ENCODE results near the gene AHRR.
"Not testable (repeated sequence)": the region's sequence is repeated elsewhere in the genome, so short reads cannot be mapped to it uniquely, and the experiment has no call there.

Gene AHRR

GRCh38 chr5:378301-378891 is 56.9 kb downstream of the AHRR start:
- no peak overlapping the region for H3K4me3 ChIP-seq (ENCODE audit: low read depth, low read length)
- TF ChIP-seq CTCF (IDR thresholded peaks at IDR 0.05; ENCODE audit: low read depth, low read length, missing control alignments), result no peak
- DNase-seq (ENCODE audit: low read depth), result no peak

DNA sequence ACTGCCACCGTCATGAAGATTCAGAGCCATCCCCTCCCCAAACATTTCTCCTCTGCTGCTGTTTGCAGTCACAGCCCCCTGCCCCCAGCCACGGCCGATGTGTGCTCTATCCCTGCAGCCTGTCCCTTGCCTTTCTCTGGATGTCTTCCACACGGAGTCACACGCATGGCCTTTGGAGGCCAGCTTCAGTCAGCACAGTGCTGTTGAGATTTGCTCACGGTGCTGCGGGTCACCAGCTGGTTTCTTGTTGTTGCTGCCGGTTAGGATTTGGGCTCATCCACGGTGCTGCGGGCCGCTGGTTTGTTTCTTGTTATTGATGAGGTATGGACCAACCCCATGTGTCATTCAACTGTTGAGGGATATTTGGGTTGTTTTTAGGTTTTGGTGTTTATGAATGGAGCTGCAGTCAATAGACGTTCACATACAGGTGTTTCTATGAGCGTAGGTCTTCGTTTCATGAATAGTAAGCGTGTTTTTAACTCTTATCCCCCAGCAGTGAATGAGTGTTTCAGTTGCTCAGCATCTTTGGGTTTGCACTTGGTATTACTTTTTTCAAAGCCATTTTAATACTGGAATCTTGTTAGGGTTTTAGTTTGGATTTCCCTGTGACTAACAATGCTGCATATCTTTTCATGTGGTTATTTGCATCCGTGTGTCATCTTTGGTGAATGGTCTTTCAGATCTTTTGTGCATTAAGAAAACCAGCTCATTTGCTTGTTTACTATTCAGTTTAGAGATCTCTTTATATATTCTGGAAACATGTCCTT is 57.6 kb downstream of the AHRR start:
- no peak for DNase-seq (ENCODE audit: low read depth)
- no peak for TF ChIP-seq CTCF (IDR thresholded peaks at IDR 0.05; ENCODE audit: low read depth, low read length, missing control alignments)
- no peak overlapping the region for H3K4me3 ChIP-seq (ENCODE audit: low read depth, low read length)

GRCh38 chr5:380701-381309 is 59.3 kb downstream of the AHRR start:
- DNase-seq (ENCODE audit: low read depth), result no peak
- no peak for TF ChIP-seq CTCF (IDR thresholded peaks at IDR 0.05; ENCODE audit: low read depth, low read length, missing control alignments)
- H3K4me3 ChIP-seq (ENCODE audit: low read depth, low read length), result no peak overlapping the region

- no peak for TF ChIP-seq CTCF (IDR thresholded peaks at IDR 0.05; ENCODE audit: low read depth, low read length, missing control alignments)
These were observed 61.6 kb downstream of the AHRR start for GRCh38 chr5:383066-383465.

GRCh38 chr5:383621-384020 is 62.1 kb downstream of the AHRR start:
- DNase-seq (ENCODE audit: low read depth), result no peak
- H3K4me3 ChIP-seq (ENCODE audit: low read depth, low read length), result no peak overlapping the region
- TF ChIP-seq CTCF (IDR thresholded peaks at IDR 0.05; ENCODE audit: low read depth, low read length, missing control alignments), result no peak

More at GRCh38 chr5:383066-383465, 61.6 kb downstream of the AHRR start:
- no peak for DNase-seq (ENCODE audit: low read depth)
- H3K4me3 ChIP-seq (ENCODE audit: low read depth, low read length), result no peak overlapping the region

GRCh38 chr5:384576-384975 is 63.1 kb downstream of the AHRR start:
- DNase-seq (ENCODE audit: low read depth); H3K4me3 ChIP-seq (ENCODE audit: low read depth, low read length): not testable (repeated sequence)

DNA sequence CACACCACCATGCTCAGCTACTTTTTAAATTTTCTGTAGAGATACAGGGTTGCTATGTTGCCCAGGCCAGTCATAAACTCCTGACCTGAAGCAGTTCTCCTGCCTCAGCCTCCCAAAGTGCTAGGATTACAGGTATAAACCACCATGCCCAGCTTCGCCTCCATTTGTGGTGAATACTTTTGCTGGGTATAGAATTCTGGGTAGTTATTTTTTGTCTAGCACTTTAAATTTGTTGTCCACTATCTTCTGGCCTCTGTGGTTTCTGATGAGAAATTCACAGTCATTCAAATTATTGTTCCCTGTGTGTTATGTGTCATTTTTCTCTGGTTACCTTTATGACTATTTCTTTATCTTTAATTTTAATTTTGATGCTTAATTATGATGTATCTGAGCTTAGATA is 63.8 kb downstream of the AHRR start:
- TF ChIP-seq CTCF (IDR thresholded peaks at IDR 0.05; ENCODE audit: low read depth, low read length, missing control alignments), result no peak
- DNase-seq (ENCODE audit: low read depth), result no peak
- no peak overlapping the region for H3K4me3 ChIP-seq (ENCODE audit: low read depth, low read length)
